SK-N-MC (cell line): ENCODE results near the gene MAP3K20.

Source experiments
- DNase-seq: peaks from one replicate; pipeline ENCODE4 v3.0.0-alpha.2; 2011; ENCODE audit warnings: low read depth, low spot score
- H3K27ac ChIP-seq: fragments of 200-600 bp; sonication (generic); 2 replicates; pipeline ENCODE4 v1.5.1; 2016; ENCODE audit warnings: mixed run types
- H3K36me3 ChIP-seq: fragments of 200-600 bp; sonication (generic); 2 replicates; pipeline ENCODE4 v1.6.1; 2017; ENCODE audit warnings: antibody characterized with exemption, low read length, mixed read lengths; ENCODE audit not compliant: insufficient read depth
- H3K4me3 ChIP-seq: fragments of 200-600 bp; sonication (generic); 2 replicates; pipeline ENCODE4 v1.5.1; 2016
- H3K9ac ChIP-seq: fragments of 200-600 bp; sonication (generic); 2 replicates; pipeline ENCODE4 v1.8.0; 2017; ENCODE audit warnings: mixed run types, mixed read lengths; ENCODE audit not compliant: insufficient read length
- H3K9me3 ChIP-seq: fragments of 200-600 bp; sonication (generic); 2 replicates; pipeline ENCODE4 v1.6.1; 2017; ENCODE audit warnings: low read depth, mild to moderate bottlenecking, antibody characterized with exemption, low read length, moderate library complexity, mixed read lengths
- EZH2 ChIP-seq: fragments of 200-600 bp; sonication (generic); IDR thresholded peaks from one replicate; pipeline ENCODE4 v1.6.1; 2017; ENCODE audit warnings: antibody characterized with exemption
- FOXP2 ChIP-seq: optimal IDR thresholded peaks from 2 replicates; pipeline ENCODE3; 2011; ENCODE audit warnings: mild to moderate bottlenecking, moderate library complexity; ENCODE audit not compliant: insufficient read depth; ENCODE audit errors: extremely low read length, control extremely low read depth
- POLR2AphosphoS5 ChIP-seq: IDR thresholded peaks from 2 replicates; pipeline ENCODE4 v1.6.1; 2012; ENCODE audit warnings: mild to moderate bottlenecking, low read depth, low read length, borderline replicate concordance

Gene MAP3K20

DNA sequence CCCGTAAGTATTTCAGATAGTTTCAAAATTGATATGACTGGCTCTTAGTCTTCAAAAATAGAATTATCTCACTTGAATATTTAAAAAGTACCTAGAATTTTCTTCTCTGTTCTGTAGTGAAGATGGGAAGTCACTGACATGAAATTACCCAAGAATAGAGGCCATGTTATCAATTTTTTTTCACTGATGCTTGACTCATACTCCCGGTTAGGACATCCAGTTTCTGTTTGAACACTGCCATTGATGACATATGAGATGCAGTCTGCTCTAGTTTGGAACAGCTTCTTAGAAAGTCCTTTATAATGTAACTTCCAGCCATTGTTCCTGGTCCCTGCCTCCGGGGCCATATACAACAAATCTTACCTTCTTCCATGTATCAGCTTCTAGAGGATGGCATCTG, 26.0 kb downstream of the MAP3K20 start:
- TF ChIP-seq FOXP2 (no peak), EZH2 (no peak), POLR2AphosphoS5 (no peak)
- Histone ChIP-seq H3K27ac (no peak overlapping the region), H3K36me3 (peaks cover 17% of the 10 kb centered on the region), H3K9ac (no peak overlapping the region), H3K9me3 (no peaks in the 10 kb centered on the region), H3K4me3 (no peak overlapping the region)
- DNase-seq = no peak

DNA sequence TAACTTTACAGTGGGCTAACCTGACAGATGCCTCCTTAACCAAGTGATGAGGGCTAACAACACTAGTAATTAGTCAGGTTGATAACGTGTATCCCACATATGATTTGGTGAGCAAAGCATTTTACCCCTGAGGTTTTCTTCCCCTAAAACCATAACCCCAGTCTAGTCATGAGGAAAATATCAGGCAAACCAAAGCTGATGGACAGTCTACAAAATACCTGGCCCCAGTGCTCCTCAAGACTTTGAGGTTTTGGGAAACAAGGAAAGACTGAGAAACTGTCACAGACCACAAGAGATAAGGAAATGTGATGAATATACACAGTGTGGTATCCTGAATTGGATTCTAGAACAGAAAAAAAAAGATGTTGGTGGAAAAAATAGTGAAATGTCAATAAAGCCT, 28.5 kb downstream of the MAP3K20 start:
- Histone ChIP-seq H3K9ac (no peak overlapping the region), H3K9me3 (no peaks in the 10 kb centered on the region), H3K36me3 (peaks cover 15% of the 10 kb centered on the region), H3K27ac (no peak overlapping the region), H3K4me3 (no peak overlapping the region)
- no peak for DNase-seq
- TF ChIP-seq POLR2AphosphoS5 (no peak), FOXP2 (no peak), EZH2 (no peak)

DNA sequence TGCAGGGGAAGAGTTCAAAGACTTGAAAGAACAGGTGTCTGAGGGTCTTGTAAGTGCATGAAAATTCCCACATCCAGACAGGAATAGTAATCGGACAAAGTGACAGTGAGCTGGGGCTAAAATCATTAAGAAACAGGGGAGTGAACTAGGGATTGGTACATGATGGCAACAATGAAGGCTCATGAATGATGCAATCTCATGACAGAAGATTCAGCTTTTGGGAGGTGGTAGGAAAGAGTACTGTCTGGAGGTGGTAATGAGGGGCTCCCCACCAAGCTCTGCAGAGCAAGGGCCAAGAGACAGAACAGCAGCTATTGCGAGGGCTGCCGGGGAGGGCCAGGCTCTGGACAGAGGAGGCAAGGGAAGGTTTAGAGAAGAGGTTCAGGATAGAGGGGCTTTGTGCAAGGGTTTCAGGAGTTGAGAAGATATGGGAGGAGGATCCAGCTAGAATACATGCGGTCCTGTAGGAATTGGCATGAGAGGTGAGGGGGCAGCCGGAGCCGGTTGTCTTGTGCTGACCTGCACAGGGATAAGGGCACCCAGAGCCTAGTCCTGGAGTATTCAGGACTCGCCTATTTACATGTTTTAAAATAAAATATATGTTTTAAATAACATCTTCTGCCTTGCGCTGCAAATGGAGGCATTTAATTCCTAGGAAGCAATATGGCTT, 31.4 kb downstream of the MAP3K20 start:
- H3K27ac ChIP-seq = peak overlapping the region; percentile 67
- no peak for DNase-seq
- no peaks in the 10 kb centered on the region for H3K9me3 ChIP-seq
- H3K4me3 ChIP-seq = no peak overlapping the region
- H3K9ac ChIP-seq = no peak overlapping the region
- no peak for TF ChIP-seq EZH2
- no peak for TF ChIP-seq POLR2AphosphoS5
- TF ChIP-seq FOXP2 = no peak
- H3K36me3 ChIP-seq = peaks cover 5% of the 10 kb centered on the region; the same call in 1 of the 2 replicates

DNA sequence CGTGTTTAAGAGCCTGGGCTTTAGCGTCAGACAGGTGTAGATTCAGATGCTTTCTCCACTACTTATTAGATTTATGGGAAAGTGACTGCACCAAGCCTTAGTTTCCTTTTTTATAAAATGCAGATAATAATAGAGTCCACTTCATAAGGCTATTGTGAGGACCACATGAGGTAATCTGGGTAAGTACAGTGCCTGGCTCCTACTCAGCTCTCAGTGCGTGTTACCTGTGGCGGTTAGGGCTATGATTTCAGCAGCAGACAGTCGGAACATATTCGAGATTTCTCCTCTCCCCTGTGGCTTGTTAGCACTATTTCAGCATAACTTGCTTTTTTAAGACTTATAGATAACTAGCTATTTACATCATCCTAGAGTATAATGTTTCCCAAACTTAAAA, 32.0 kb downstream of the MAP3K20 start:
- no peak overlapping the region for H3K4me3 ChIP-seq
- H3K9ac ChIP-seq = peak overlapping the region; percentile 20
- TF ChIP-seq POLR2AphosphoS5 (no peak), EZH2 (no peak), FOXP2 (no peak)
- H3K9me3 ChIP-seq = no peaks in the 10 kb centered on the region
- H3K36me3 ChIP-seq = no peaks in the 10 kb centered on the region
- DNase-seq = no peak
- H3K27ac ChIP-seq = peak overlapping the region; percentile 64

DNA sequence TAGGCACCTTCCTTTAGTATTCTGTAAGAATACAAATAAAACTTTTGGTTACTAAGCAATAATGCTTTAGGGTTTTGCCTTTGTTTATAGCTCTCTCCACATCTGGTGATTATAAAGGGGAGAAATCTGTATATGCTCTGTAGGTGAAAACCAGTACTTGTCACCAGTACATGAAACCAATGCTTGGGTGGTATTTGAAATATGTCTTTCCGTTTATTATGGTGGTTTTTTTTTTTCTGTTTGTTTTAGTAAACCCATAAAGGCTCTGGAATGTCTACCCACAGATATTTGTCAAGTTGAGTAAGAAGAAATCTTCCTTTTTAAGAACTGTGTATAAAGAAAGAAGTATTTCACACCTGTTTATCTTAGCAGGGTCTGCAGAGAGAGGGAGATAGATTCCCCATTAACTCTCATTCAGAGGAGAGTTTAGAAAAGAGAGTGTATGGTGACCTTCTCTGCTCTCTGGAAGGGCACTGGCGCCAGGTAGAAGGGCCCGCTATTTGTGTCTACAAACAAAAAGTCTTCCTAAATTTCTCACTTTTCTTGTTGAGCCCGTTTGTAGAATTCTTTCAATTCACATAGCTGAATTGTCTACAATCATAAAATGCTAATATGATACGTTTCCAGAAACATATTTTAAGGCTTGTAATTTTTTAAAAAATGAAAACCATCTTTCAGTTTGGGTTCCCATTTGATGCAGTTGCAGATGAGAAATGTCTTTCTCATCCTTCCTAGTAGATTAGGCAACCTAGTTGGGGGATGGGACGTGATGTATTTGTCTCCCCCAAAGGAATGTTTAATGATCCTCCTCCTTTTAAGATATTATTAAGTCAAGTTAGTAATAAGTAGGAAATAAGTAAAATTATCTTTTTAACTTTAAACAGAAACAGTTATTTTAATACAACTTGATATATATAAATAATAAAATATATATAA, 33.9 kb downstream of the MAP3K20 start:
- H3K36me3 ChIP-seq = no peaks in the 10 kb centered on the region
- peak overlapping the region; percentile 88 for H3K27ac ChIP-seq
- H3K4me3 ChIP-seq = peak overlapping the region; percentile 24
- TF ChIP-seq EZH2 (no peak), POLR2AphosphoS5 (no peak), FOXP2 (no peak)
- H3K9ac ChIP-seq = no peak overlapping the region
- H3K9me3 ChIP-seq = no peaks in the 10 kb centered on the region
- DNase-seq = no peak

DNA sequence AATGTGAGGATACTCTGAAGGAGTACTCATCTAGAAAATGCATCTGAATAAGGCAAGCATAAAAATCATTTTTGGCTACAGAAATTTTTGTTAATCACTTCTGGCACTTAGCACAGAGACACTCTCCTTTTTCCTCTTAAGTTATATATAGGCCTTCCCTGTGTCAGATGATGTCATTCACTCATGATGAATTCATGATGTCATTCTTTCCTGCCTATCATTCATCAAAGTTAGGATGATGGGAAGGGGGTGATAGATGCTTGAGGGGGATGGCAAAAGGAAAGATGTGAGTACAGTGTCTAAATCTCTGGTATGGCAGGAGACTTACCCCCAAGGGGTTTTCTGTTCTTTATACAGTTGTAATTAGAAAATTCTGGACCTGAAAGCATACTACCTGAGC, 42.0 kb downstream of the MAP3K20 start:
- Histone ChIP-seq H3K27ac (no peak overlapping the region), H3K4me3 (no peak overlapping the region), H3K9me3 (no peaks in the 10 kb centered on the region), H3K9ac (no peak overlapping the region), H3K36me3 (no peaks in the 10 kb centered on the region; the same call in 1 of the 2 replicates)
- DNase-seq = no peak
- no peak for TF ChIP-seq POLR2AphosphoS5
- no peak for TF ChIP-seq FOXP2
- TF ChIP-seq EZH2 = no peak

DNA sequence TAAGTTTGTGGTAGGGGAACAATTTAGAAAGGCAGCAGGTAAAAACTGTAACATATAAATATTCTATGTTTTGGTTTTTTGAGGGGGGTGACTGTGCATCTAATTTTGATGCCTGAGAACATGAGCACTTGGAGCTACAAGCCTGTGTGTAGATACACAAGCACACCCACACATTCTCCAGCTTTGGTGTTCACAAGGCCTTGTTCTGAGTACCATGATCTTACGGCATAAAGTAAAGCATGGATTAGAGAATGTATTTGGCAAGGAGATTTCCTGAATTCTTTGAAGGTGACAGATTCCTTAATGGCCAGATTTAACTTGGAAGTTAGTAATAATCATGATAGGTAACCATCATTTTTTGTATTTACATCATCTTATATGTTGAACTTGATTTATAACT, 42.7 kb downstream of the MAP3K20 start:
- Histone ChIP-seq H3K36me3 (no peaks in the 10 kb centered on the region; the same call in 1 of the 2 replicates), H3K27ac (no peak overlapping the region), H3K4me3 (no peak overlapping the region), H3K9me3 (no peaks in the 10 kb centered on the region), H3K9ac (no peak overlapping the region)
- DNase-seq = no peak
- no peak for TF ChIP-seq FOXP2
- TF ChIP-seq POLR2AphosphoS5 = no peak
- TF ChIP-seq EZH2 = no peak

DNA sequence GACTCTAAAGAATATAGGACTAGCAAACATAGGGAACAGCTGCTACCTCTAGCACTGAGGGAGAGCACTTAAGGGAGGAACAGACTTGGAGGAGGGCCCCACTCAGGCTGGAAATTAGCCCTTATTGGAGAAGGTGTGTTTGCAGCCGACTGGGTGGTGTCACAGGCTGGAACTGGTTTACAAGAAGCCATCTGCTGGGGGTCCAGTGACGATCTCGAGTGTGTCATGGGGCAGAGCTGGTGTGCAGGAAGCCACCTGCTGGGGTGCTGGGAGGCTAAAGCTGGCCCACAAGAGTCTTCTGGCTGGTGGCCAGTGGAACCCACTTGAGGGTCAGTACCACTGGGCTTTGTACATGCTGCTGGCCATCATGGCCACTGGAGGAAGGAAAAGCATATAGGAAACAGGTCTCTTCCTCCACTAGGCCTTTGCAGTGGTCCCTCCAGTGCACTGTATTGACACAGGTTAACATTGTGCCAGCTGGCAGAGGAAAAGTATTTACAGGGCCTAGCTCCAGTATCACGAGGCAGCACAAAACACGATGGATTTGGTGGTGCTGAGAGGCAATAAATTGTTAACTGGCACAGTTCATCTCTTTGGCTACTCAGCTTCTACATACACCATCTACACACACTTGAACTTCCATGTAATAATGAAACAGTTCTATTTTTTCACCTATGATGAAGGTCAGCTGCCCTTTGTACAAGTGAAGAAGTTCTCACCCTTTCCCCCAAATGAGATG, 43.6 kb downstream of the MAP3K20 start:
- DNase-seq = no peak
- Histone ChIP-seq H3K4me3 (no peak overlapping the region), H3K36me3 (no peaks in the 10 kb centered on the region; the same call in 1 of the 2 replicates), H3K9me3 (no peaks in the 10 kb centered on the region), H3K27ac (no peak overlapping the region), H3K9ac (no peak overlapping the region)
- no peak for TF ChIP-seq EZH2
- no peak for TF ChIP-seq FOXP2
- TF ChIP-seq POLR2AphosphoS5 = no peak
